Heart right ventricle (tissue), 16 donors: Measurements from ENCODE around the gene VTI1A. TPM values are rescaled to one million over a fixed set of nuclear protein-coding genes. Genes with fewer than 3 reads are reported as not detected.
"Not testable (repeated sequence)": the region's sequence is repeated elsewhere in the genome, so short reads cannot be mapped to it uniquely, and the experiment has no call there.

Source experiments
- ATAC-seq, 8 donors: fragments of 200-7000 bp; cut with Tn5 transposase; one replicate each; pipeline ENCODE4 v1.9.1; 2020; ENCODE audit warnings: mild to moderate bottlenecking in 8 of 8, moderate library complexity in 8 of 8, moderate number of reproducible peaks in 1 of 8
- DNase-seq, 2 donors: peaks; one replicate each; pipeline ENCODE4 v3.0.0-alpha.2; 2020
- H3K27ac ChIP-seq, 10 donors: fragments of 200-600 bp; sonication (generic) in 2 of 10; one replicate each; pipeline versions ENCODE4 v1.5.0 to v1.8.0; 2020 to 2022; ENCODE audit warnings: mild to moderate bottlenecking in 3 of 10
- H3K27me3 ChIP-seq, 7 donors: fragments of 200-600 bp; one replicate each; pipeline ENCODE4 v1.8.0; 2021 to 2022; ENCODE audit warnings: mild to moderate bottlenecking in 2 of 7
- H3K36me3 ChIP-seq, 9 donors: fragments of 200-600 bp; sonication (generic) in 1 of 9; one replicate each; pipeline versions ENCODE4 v1.5.0 to v1.8.0; 2020 to 2022; ENCODE audit warnings: mild to moderate bottlenecking in 2 of 9
- H3K4me1 ChIP-seq, 9 donors: fragments of 200-600 bp; sonication (generic) in 1 of 9; one replicate each; pipeline versions ENCODE4 v1.5.0 to v1.8.0; 2020 to 2022; ENCODE audit warnings: mild to moderate bottlenecking in 4 of 9
- H3K4me3 ChIP-seq, 10 donors: fragments of 200-600 bp; sonication (generic) in 2 of 10; one replicate each; pipeline versions ENCODE4 v1.5.0 to v1.8.0; 2020 to 2022; ENCODE audit warnings: mild to moderate bottlenecking in 7 of 10, moderate library complexity in 2 of 10
- H3K9me3 ChIP-seq, 11 donors: fragments of 200-600 bp in 10 of 11; sonication (generic) in 2 of 11; one replicate each; pipeline versions ENCODE4 v1.5.0 to v1.8.0; 2013 to 2022; ENCODE audit warnings: mild to moderate bottlenecking in 2 of 11, control low read depth in 1 of 11, moderate library complexity in 1 of 11
- WGBS, 2 donors: extraction: QIAGEN DNeasy Blood & Tissue Kit; methylation state at CpG; one replicate each; pipeline ENCODE4 v1.1.7; 2013; ENCODE audit warnings: inconsistent platforms in 1 of 2; 5-methylcytosine and 5-hydroxymethylcytosine counted together
- intact Hi-C, 10 donors: fragments of 100-400 bp; cut with DNase I; formaldehyde crosslinking; loops; one replicate each; pipeline versions ENCODE4 v1.11.1 to v1.14.2; 2022
- long read RNA-seq, 3 donors: library from polyadenylated mRNA; unstranded; transcript quantifications; one replicate each; pipeline ENCODE4 v2.0.0, GENCODE V29; 2020 to 2021
- polyA plus RNA-seq, 2 donors: library from polyadenylated mRNA; stranded (reverse); fragments of 200-250 nt; gene quantifications; one replicate each; pipeline ENCODE4 v1.2.3, GENCODE V29; 2013
- total RNA-seq, 10 donors: library from RNA; stranded (reverse); fragmentation: NEBNext Ultra II Directional in 3 of 10; extraction: Animal tissue kit (Norgen Biotek cat#: 25700) in 3 of 10; gene quantifications; one replicate each; pipeline versions ENCODE4 v1.2.1 to v1.2.4, GENCODE V29; 2021 to 2023
- TF ChIP-seq, protein P1 (sequence below), 9 donors: fragments of 200-600 bp; sonication (generic) in 2 of 9; IDR thresholded peaks; one replicate each; pipeline versions ENCODE4 v1.5.0 to v1.8.0; 2021 to 2022; ENCODE audit warnings: antibody characterized with exemption in 9 of 9, mild to moderate bottlenecking in 5 of 9, moderate library complexity in 1 of 9
- donor health status: Arrhythmogenic right ventricular cardiomyopathy.
- donor health status: ischemic (EF 13 %, LVEDD 7.1; RV severe dilation, severe dysfunction).
- donor health status: healthy with polysubstance abuse.
- donor health status: DM: no; HTN: yes; CAD: no.
- donor health status: DM: no; HTN: no; CAD: no.
- donor health status: ischemic (EF 25% LVEDD 6.9; RV normal size, moderate dysfunction).
- donor health status: ischemic (EF 25% LVEDD 5.7; RV mildly dilated, moderate dysfunction).
- donor health status: healthy.
- donor health status: DM: yes; HTN: yes; CAD: no.
- donor health status: Ischemic cardiomyopathy.
- donor health status: ischemic (EF 35%, LVEDD 5.7; RV mildly dilated, moderate dysfunction).
- donor health status: nonischemic (EF 11% LVEDD 7.7; RV severe dilation, severe dysfunction).
- donor health status: DM: yes; HTN: yes; CAD: no.
- donor health status: PGD.
- donor health status: ischemic (EF 29% LVEDD 5.4; RV normal size, mild dysfunction).
- donor health status: nonischemic (EF 23%, LVEDD 6.1; RV moderate dilation, normal function).

The VTI1A gene
- 10 to 100 TPM; 15.7 to 24.5 (median 21.1) TPM for total RNA-seq
- polyA plus RNA-seq: 1 to 10 TPM; 6.2 to 8.2 TPM
- long read RNA-seq, donor 1, full-length matches to known transcripts: 5 of 14 reads
- long read RNA-seq, donor 1, partial matches to known transcripts: 2 of 14 reads
- long read RNA-seq, donor 1, other reads (novel, unspliced or antisense): 7 of 14 reads
- long read RNA-seq, donor 2, partial matches to known transcripts: 0 of 4 reads
- long read RNA-seq, donor 2, other reads (novel, unspliced or antisense): 2 of 4 reads
- long read RNA-seq, donor 3, full-length matches to known transcripts: 11 of 20 reads
- long read RNA-seq, donor 3, partial matches to known transcripts: 0 of 20 reads
- long read RNA-seq, donor 3, other reads (novel, unspliced or antisense): 9 of 20 reads

DNA sequence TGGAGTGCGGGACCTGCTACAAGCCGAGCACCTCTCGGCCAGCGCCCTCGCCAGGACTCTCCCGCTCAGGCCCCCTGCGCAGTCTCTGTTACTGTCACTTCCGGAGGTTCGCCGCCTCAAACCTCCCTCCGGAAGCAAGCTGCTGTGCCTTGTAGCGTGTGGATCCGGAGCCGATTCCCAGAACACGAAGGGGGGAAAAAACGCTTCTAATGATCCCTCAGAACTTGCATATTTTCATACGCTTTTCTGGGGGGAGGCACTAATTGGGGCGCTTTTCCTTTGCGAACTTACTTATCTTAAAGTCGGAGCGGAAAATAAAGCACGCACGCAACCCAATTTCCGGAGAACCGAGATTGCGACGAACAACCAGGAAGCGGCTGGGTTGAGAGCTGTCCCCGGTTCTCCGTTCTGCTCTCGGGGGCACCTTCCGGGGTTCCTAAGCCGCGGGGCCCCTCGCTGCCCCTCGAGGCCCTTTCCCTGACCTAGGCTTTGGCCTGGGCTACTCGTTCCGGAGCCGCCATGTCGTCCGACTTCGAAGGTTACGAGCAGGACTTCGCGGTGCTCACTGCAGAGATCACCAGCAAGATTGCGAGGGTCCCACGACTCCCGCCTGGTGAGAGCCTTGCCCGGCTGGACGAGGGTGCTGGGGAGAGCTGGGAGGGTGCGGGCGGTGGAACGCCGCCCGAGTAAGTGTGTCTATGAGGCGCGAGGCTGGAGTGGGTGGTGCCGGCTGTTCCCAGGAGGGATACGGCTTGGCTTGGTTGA lies at the start of gene VTI1A, which contains the start of gene ZDHHC6:
VTI1A (plus strand) TSS at position 361 of the 765 bp plus-strand sequence; CDS start at position 520, 159 bp downstream.
ZDHHC6 (minus strand) TSS at position 60 of the 765 bp plus-strand sequence. CDS start 1,478 bp downstream, outside the sequence.
- intact Hi-C loops: loop anchor here in 2 of 10 donors (5.0 kb wide), 2 partner anchors 80 to 265 kb away; partner anchors contain the start of gene GPAM (in 1 of the 2)

DNA sequence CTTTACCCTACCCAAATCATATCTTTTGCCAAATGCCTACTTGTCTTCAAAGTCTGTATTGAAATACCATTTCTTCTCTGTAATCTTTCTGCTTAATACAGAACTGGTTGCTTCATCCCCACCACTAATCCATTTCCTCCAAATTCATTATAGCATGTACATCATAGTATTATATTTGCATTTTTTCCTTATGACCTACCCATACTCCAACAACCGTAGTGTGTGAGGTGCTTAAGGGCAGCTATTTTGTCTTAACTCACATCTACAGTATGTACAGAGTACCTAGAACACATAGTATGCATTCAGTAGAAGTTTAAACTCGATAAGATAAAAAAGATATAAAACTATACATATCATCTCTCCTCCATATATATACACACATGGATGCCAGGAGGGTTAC lies 49.4 kb upstream of the VTI1A start:
- H3K4me1 ChIP-seq: no peaks in the 10 kb centered on the region
- DNase-seq (no peak), ATAC-seq (no peak)
- intact Hi-C loops: no loop called here
- no peaks in the 10 kb centered on the region for H3K9me3 ChIP-seq
- TF ChIP-seq, protein P1, sequence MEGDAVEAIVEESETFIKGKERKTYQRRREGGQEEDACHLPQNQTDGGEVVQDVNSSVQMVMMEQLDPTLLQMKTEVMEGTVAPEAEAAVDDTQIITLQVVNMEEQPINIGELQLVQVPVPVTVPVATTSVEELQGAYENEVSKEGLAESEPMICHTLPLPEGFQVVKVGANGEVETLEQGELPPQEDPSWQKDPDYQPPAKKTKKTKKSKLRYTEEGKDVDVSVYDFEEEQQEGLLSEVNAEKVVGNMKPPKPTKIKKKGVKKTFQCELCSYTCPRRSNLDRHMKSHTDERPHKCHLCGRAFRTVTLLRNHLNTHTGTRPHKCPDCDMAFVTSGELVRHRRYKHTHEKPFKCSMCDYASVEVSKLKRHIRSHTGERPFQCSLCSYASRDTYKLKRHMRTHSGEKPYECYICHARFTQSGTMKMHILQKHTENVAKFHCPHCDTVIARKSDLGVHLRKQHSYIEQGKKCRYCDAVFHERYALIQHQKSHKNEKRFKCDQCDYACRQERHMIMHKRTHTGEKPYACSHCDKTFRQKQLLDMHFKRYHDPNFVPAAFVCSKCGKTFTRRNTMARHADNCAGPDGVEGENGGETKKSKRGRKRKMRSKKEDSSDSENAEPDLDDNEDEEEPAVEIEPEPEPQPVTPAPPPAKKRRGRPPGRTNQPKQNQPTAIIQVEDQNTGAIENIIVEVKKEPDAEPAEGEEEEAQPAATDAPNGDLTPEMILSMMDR (IDR thresholded peaks at IDR 0.05): no peak
- WGBS, 2 donors: 89 to 94% methylated on average over 2 of the region's 2 CpGs
- no peak overlapping the region for H3K4me3 ChIP-seq
- peaks cover 0 to 69% (median 0%) of the 10 kb centered on the region in 9 donors for H3K36me3 ChIP-seq
- no peaks in the 10 kb centered on the region for H3K27me3 ChIP-seq
- no peak overlapping the region for H3K27ac ChIP-seq

More for the DNA sequence above, at the start of gene VTI1A, which contains the start of gene ZDHHC6:
- peak within 1 kb of the TSS; percentile 85 to 95 (median 90) for H3K27ac ChIP-seq
- no peaks in the 10 kb centered on the region for H3K27me3 ChIP-seq
- ATAC-seq (peak; percentile 96 to 100 (median 98)), DNase-seq (peak; percentile 85)
- 0 to 1% methylated on average over 59 of the region's 59 CpGs for WGBS, 2 donors
- peaks cover 0 to 46% (median 12%) of the 10 kb centered on the region in 9 donors for H3K36me3 ChIP-seq
- H3K9me3 ChIP-seq: no peaks in the 10 kb centered on the region
- TF ChIP-seq, protein P1 (IDR thresholded peaks at IDR 0.05): peak in 3 of 9 donors; percentile 43 to 49 (median 43)
- H3K4me3 ChIP-seq: peak within 1 kb of the TSS; percentile 60 to 98 (median 78)
- peaks cover 5 to 38% (median 27%) of the 10 kb centered on the region in 9 donors for H3K4me1 ChIP-seq

DNA sequence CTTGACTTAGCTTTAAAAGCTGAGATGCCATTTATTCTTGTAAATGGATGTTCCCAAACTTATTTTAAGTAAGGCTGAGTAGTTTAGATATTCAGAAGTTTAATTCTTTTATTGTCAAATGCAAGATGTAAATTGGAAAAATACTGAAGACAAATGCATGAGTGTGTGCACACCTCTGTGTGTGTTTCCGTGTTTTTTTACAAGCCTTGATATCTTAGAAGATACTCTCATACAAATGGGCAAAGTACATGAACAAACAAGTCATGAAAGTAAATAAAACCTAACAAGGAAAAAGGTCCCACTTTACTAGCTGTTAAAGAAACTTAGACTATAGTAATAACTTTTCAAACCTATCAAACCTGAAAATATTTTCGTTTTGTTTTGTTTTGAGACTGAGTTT lies 44.1 kb upstream of the VTI1A start:
- DNase-seq: no peak
- Histone ChIP-seq H3K27me3 (no peaks in the 10 kb centered on the region), H3K36me3 (peaks cover 0 to 91% (median 12%) of the 10 kb centered on the region in 9 donors), H3K4me3 (no peak overlapping the region), H3K27ac (no peak overlapping the region), H3K4me1 (no peaks in the 10 kb centered on the region), H3K9me3 (no peaks in the 10 kb centered on the region)
- ATAC-seq: no peak
- 80% methylated on average over 2 of the region's 2 CpGs for WGBS, 2 donors
- intact Hi-C loops: no loop called here
- TF ChIP-seq, protein P1 (IDR thresholded peaks at IDR 0.05): no peak

DNA sequence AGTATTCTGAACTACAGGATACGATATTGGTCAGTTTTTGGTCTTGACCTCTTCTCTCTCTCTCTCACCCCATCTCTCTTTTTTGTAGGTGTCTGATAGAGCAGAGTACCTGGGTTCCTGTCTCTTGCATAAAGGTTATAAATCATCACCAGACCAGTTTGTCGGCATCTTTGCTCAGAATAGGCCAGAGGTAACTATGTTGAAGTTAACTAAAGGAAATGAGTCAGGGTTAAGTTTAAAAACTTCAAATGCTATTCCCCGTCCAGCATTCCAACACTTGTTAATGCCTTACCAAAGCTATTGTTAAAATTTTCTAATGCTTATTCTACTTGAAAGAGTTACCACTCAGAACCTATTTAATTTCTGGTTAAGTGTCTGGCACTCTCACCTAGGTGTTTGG lies 42.4 kb upstream of the VTI1A start:
- intact Hi-C loops: no loop called here
- H3K36me3 ChIP-seq: peaks cover 0 to 93% (median 12%) of the 10 kb centered on the region in 9 donors
- no peaks in the 10 kb centered on the region for H3K9me3 ChIP-seq
- DNase-seq (no peak), ATAC-seq (no peak)
- 87 to 89% methylated on average over 3 of the region's 3 CpGs for WGBS, 2 donors
- TF ChIP-seq, protein P1 (IDR thresholded peaks at IDR 0.05): no peak
- no peak overlapping the region for H3K27ac ChIP-seq
- no peak overlapping the region for H3K4me3 ChIP-seq
- H3K4me1 ChIP-seq: no peaks in the 10 kb centered on the region
- no peaks in the 10 kb centered on the region for H3K27me3 ChIP-seq

DNA sequence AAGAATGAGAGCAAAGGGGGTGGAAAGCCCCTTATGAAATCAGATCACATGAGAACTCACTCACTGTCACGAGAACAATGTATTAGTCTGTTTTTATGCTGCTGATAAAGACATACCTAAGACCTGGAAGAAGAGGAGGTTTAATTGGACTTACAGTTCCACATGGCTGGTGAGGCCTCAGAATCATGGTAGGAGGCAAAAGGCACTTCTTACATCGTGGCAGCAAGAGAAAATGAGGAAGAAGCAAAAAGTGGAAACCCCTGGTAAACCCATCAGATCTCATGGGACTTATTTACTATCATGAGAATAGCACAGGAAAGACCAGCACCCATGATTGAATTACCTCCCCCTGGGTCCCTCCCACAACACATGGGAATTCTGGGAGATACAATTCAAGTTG lies 40.2 kb upstream of the VTI1A start:
- H3K9me3 ChIP-seq, DNase-seq, H3K4me1 ChIP-seq, H3K27ac ChIP-seq, H3K4me3 ChIP-seq, ATAC-seq, H3K27me3 ChIP-seq, intact Hi-C loops: not testable (repeated sequence)
- peaks cover 0 to 98% (median 12%) of the 10 kb centered on the region in 9 donors for H3K36me3 ChIP-seq
- 71 to 81% methylated on average over 2 of the region's 2 CpGs for WGBS, 2 donors
